HTERT RPE-1 (cell line): Measurements from ENCODE around the gene GUCA1A.

ENCODE experiments used
- in situ Hi-C: fragments of 300-500 bp; cut with MboI; formaldehyde crosslinking; loops from 4 replicates; pipeline ENCODE4 v1.14.3; 2020; ENCODE audit warnings: low sequenced_read_pairs

Gene GUCA1A

DNA sequence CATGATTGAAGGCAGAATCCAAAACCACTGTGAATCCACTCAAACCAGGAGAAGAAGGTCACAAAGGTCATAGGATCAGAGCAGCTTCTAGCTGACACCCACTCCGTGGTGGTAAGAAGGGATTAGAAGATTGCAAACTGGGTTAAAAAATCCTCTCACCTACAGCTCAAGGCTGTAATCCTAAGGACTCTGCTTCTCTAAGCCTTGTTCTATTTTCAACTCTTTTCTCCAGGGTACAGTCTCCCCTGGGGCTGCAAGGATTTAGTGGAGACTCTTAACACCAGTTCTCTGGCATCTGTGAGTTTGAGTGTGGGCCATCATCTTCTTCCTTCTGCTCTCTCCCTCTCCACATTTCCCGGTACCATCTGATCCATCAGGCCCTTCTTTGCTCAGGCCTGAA is at the start of gene GUCA1A:
TSS of gene GUCA1A (plus strand) at position 264 of the 400 bp plus-strand sequence. CDS start 250 bp downstream, outside the sequence.
- in situ Hi-C loops = no loop called here

DNA sequence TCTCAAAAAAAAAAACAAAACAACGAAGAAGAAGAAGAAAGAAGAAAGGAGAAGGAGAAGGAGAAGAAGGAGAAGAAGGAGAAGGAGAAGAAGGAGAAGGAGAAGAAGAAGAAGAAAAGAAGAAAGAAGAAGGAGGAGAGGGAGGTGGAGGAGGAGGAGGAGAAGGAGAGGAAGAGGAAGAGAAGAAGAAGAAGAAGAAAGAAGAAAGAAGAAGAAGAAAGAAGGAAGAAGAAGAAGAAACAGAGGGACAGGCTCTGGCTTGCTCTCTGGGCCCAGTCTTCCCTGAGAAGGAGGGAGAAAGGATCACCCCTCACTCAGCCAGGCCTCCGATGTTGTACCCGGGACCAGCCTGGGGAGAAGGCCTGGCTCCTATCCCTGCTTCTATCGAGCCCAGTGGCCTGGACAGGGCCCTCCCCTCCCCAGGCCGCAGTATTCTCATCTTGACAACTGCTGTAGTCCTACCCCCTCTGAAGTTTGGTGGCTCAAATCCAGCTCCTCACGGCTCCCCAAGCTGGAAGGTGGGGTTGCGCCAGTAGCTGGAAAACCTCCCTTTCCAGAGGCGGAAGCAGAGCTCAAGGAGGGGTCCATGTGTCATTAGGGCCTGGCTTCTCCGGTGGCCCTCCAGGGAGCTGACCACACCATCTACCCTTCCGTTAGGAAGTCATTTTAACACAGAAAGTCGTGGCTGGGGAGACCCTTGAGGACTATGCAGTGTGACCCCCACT is 49.6 kb upstream of the GUCA1A start:
- in situ Hi-C loops = no loop called here

DNA sequence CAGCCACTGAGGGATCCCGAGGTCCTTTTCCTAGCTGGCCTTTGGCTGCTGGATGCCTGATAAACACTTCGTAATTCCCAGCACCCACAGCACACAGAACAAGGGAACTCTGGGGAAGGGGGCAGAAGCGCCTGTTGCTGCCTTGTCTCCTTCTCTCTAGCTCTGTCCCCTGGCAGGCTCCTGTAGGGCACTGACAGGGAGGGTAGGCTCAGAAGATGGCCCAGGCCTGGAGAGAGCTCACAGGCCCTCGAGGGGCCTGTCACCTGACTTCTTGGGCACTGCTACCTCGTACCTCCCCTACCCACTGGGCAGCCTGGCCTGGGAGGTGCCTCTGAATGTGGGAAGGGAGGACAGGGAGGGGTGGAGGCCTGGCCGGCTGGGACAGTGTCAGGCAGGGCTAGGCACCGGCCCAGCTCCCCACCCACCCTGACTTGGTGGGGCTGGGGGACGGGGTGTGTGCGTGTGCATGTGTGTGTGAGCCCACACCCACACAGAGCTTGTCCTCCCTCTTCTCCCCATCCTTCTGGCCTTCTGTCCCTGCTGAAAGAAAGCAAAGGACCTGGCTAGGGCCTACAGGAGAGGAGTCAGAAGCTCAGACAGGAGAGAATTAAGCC is 48.8 kb upstream of the GUCA1A start:
- in situ Hi-C loops = no loop called here

DNA sequence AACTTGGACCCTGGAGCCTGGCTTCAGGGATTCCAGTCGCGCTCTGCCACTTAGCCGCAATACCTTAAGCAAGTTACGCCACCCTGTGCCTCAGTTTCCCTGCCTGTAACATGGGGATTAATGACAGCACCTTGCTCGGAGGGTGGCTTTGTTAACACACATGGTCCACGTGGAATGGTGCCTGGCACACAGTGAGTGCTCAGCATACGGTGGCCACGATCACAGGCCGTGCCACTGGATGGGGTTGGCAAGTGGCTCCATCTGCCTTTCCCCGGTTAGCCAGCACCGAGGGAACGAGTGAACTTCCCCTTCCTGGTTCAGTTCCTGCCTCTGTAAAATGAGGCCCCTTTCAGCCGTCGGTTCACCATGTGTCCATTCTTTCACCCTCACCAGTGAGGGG is 47.9 kb upstream of the GUCA1A start:
- in situ Hi-C loops = no loop called here

DNA sequence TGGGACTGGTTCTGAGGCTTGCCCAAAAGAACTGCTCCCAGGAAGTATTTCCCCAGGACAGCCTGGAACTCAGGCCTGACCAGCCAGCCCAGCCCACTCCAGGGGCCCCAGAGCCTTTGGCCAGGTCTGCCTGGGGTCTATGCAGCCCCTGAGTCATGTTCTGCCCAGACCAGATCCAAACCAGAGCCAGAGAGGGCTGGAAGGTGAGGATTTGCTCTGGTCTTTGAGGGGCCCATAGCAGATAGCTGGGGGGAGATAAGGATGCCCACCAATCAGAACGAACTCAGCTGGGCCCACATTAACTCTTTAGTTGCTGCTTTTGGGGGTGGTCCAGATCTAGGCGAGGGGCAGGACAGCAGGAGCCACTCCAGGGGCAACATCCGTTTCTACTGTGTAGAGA is 47.5 kb upstream of the GUCA1A start:
- in situ Hi-C loops = no loop called here

DNA sequence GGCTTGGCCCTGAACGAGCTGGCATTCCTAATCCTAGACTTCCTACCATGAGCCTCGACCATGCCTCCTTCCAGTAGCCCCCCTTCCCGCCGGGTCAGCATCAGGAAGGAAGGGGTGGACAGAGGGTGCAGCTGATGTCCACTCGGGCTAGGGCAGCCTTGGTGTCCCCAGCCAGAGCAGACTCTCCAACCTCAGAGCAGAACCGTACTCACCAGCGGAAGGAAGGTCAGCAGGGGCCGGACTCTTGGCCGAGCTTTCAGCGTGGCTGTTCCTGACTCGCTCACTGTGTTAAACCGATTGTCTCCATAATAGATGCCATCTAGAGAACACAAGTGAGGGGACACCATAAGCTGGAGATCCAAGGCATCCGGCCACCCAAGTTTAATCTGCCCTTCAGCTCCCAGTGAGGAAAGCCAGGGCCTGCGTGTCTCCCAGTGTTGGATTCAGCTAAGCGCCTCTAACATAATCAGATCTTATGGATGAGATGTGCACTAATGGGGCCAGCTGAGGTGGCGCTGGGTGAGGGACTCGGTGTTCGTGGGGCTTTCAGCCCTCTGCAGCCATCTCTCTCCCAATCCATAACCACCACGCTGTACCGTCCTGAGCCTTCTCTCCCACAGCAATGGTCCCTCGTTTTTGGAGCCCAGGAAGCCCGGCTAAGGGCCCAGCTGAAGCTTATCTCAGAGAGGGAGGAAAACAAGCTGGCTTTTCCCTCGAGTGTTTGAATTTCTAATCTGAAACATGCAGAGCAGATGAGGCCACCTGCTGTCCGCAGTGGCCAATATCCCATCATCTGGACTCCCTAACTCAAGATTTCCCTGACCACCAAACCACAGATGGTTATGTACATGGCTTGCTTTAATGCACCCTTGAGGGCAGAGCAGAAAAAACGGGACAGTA is 44.5 kb upstream of the GUCA1A start:
- in situ Hi-C loops = no loop called here

DNA sequence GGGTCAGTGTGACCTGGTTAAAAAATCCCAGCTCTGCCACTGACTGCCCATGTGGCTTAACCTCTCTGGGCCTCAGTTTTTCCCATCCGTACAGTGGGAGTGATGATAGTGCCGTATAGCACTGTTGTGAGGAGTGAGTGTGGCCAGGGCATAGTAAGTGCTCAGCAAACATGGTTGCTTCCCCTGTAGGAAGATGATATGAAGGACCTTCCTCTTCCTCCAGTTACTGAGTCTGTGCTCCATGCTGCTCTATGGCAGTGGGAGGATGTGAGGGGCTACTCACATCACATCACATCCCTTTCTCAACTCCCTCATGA is 43.8 kb upstream of the GUCA1A start:
- in situ Hi-C loops = no loop called here

DNA sequence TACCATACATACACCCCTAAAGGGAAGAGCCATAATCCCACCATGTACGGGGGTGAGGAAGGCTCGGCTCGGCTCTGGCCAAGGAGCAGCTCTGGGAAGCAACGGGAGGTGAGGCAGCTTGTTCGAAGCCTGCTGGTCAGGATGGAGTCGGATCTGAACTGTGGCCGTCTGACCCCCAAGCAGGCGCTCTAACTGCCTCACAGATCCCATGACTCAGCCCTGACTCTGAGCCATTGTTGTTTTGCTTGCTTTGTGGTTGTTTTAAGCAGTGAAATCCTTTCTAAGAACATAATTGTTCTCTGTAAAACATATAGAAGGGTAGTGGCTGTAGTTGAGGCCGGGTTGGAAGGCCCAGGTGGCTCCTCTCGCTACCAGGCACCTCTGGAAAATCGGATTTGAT is 41.6 kb upstream of the GUCA1A start:
- in situ Hi-C loops = no loop called here

DNA sequence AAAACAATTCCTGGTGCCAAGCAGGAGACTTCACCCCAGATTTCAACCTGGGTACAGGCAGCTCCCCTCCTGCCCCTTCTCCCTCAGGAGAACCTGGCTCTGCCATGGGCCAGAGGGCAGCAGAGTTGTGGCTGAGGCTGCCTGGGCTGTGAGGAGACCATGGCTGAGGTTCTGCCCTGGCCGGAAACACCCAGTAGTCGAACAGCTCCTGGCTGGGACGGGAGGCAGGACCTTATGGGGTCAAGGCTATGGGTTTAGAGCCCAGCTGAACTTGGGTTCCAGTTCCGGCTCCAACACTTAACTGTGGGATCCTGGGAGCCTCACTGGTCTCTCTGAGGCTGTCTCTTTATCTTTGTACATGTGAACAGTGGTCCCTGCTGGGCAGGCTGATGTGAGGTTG is 39.2 kb upstream of the GUCA1A start:
- in situ Hi-C loops = no loop called here

DNA sequence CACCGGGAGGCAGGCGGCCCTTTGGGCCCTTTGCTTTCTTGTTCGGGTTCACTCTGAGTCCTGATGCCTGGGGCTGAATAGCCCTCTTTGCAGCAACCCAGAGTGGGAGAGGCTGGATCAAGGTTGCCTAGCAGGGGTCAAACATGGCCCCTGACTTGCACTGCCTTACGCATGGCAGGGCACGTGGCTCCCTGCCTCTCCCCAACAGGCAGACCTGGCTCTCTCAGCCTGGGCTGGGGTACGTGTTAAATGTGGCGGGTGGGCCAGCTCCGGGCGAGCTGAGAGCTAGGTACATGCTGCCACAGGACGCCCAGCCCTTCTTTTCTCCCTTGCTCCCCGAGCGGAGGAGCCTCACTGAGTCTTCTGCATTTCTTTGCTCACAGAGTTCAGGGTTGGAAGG is 38.0 kb upstream of the GUCA1A start:
- in situ Hi-C loops = no loop called here

DNA sequence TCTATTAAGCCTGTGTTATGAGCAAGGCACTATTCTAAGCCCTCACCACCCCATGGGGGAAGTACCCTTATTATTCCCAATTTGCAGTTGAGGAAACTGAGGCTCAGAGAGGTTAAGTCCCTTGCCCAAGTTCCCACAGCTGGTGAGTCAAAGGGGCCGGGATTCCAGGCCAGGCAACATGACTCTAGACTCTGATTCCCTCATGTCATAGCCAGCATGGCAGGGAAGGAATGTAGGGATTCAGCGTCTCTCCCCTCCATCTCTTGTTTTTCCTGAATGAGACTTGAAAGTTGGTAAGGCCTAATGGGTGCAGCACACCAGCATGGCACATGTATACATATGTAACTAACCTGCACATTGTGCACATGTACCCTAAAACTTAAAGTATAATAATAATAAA is 37.4 kb upstream of the GUCA1A start:
- in situ Hi-C loops = no loop called here

DNA sequence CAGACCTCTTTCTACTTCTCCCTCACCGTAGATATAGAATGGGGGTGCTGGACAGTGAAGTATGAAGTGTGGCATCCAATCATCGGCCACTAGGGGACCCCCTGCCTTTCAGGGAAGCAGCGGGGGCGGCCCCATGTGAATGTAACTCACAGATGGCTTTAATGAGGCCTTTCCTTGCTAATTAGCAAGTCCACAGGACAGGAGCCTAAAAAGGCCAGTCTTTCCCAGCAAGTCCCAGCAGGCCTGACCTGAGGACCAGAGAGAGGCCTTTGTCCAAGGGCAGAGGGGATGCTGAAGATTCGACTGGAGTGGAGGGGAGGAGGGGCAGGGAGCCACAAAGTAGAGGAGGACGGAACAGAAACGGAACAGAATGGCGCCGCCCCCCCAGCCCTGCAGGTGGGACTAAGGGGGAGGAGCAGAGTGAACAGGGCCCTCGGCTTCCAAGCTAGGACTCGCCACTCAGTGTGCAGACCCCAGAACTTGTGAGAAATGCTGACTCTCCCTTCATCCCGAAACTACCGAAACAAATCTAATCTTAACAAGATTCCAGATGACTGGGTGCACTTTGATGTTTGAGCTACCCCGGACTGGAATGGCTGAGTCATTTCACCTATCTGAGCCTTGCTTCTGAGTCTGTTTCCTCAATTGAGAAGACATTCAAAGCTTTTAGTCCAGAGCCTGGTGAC is 36.5 kb upstream of the GUCA1A start:
- in situ Hi-C loops = no loop called here

DNA sequence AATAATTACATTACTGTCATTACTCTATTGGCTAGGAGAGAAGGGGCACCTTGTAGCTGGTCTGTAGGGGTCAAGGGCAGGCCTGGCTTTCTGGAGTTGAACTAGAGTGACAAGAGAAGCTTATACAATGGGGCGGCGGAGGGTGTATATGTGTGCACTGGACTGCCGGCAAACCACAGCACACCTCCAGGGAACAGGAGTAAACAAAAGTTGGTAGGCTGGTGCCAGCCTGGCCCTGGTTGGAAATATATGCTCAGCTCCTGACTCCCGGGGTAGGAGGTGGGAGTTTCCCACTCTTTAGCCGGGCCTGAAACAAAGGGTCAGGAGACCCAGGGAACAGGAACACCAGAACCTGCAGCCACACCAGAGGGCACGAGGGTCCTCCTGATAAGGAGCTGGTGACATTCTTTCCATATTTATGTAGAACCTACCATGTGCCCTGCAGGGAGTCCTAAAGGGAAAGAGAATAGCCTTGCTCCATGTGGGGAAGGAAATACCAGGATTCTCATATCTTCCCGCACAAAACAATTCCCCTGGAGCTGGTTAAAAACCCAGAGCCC is 35.9 kb upstream of the GUCA1A start:
- in situ Hi-C loops = no loop called here

DNA sequence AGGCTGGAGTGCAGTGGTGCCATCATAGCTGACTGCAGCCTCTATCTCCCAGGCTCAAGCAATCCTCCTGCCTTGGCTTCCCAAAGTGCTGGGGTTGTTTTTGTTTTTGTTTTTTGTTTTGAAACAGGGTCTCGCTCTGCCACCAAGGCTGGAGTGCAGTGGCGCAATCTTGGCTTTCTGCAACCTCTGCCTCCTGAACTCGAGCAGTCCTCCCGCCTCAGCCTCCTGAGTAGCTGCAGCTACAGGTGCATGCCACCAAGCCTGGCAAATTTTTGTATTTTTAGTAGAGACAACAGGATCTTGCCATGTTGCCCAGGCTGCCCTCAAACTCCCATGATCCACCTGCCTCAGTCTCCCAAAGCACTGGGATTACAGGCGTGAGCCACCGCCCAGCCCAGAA is 35.0 kb upstream of the GUCA1A start:
- in situ Hi-C loops = no loop called here

DNA sequence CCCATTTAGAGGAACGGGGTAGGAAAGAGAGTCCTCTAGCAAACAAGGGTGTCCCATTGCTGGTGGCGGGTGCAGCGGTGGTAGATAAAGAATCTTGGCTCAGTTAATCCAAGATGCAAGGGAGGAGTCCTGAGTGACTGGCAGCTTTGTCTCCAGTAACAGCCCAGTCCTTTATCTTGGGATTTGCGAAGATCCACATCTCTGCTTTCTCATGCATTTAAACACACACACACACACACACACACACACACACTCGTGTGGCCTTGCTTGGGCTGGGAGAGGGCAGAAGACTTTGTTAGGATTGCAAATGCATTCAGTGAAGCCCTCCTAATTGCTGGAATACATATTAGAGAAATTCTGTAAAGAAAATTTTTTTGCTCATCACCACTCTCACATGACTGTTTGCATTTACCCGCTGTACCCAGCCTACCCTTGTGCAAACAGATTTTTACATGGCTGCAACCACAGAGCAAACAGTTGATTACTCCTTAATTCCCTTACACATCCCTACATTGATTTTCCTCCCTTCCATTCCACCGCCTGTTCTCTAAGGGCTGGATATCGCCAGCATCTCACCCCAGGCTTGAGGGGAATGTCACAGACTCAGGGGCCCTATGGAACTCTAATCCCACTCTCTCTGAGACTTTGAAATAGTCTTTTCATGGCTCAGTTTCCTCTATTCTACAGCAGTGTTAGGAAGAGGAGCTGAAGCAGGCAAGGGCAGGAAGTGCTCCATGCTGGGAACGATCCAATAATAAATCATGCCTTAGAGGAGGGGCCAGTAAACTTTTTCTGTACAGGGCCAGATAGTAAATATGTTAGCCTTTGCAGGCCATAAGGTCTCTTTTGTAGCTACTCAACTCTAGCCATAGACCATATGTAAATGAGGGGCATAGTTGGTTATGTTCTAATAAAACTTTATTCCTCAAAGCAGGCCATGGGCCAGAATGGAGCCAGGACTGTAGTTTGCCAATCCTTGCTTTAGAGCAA is 34.2 kb upstream of the GUCA1A start:
- in situ Hi-C loops = no loop called here

DNA sequence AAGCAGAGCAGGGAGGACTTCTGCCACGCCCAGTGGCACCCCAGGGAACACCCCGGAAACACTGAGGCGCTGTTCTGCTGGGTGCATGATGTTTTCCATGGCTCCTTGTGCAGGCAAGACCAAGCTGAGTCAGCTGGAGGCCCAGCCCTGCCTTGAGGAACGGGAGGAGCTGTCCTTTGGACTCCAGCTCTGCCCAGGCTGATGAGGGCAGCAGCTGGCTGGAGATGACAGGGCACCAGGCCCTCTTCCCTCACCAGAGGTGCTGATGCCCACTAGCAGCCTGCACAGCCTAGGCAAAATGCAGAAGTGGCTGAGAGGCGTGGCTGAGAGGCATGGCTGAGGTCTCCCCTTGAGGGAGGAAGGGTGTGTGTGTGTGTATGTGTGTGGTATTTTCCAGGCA is 33.1 kb upstream of the GUCA1A start:
- in situ Hi-C loops = no loop called here

DNA sequence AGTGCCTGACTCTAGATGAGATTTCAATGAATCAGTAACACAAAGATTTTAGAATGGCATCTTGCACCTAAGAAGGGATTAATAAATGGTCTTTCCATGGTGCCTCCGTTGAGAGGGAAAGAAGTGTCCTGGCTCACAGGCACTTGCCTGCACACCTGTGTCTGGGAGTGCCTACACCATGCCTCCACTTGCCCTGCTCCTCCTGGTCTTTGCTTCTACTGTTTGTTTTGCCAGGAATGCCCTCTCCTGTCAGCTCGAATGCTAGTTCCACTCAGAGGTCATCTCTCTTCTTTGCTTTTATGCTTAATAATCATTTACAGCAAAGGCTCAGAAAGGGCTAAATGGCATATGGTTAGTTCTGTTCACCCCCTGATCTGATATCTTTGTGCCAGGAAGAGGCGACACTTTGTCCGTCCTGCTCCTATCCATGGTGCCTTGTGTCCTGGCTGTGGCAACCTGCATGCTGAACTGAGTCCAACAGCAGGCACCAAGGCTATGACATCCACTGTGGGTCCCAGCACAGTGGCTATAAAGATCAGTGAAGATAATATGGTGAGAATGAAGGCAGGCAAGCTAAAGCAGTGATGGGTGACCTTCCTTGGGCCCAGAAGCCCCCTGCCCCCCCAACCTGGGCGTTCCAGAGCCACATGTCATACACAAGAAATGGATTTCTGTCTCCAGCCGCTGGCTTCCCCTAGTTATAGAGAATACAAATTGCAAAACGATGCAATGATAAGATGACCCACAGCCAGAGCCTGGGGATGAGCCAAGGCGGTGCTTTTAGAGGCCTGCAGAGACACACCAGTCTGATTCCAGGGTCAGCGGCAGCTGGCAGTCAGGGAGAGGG is 32.2 kb upstream of the GUCA1A start:
- in situ Hi-C loops = no loop called here

DNA sequence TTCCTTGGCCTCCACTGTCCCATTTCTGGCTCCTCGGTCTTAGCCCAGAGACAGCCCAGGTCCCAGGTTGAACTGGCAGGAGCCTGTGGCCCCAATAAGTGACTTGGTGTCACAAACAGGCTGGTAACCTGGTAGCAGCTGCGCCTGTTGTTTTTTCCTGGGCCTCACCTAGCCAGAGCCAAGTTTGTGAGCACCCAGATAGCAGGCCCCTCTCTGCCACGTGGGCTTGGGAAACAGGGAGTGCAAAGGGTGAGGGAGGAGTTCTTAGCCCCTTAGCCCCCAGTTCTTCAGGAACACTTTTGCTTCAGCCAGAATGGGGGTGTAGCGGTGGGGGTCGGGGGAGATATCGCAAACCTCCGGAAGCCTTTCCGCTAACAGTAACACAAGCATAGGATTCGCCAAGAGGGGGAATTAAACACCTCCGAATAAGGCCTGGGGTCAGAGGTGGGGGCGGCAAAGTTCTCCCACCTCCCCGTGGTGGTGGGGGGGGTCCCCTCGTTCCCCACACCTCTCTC is 31.5 kb upstream of the GUCA1A start:
- in situ Hi-C loops = no loop called here
